Tibial artery (tissue), 4 donors: Measurements from ENCODE around the gene COL7A1.

ENCODE experiments used
- DNase-seq, 2 donors: peaks; one replicate each; pipeline ENCODE4 v3.0.0-alpha.2; 2019
- H3K27ac ChIP-seq, 2 donors: fragments of 200-600 bp; sonication (generic) in 1 of 2; 1 replicate in 1 of 2; 2 replicates in 1 of 2; pipeline ENCODE4 v1.5.1; 2018 to 2019; ENCODE audit warnings: mild to moderate bottlenecking in 1 of 2
- H3K27me3 ChIP-seq, 2 donors: fragments of 200-600 bp; sonication (generic) in 1 of 2; one replicate each; pipeline versions ENCODE4 v1.5.1 to v1.6.0; 2016 to 2019
- H3K36me3 ChIP-seq, 3 donors: fragments of 200-600 bp; sonication (generic) in 2 of 3; one replicate each; pipeline ENCODE4 v1.5.1; 2016 to 2019; ENCODE audit warnings: mild to moderate bottlenecking in 2 of 3
- H3K4me1 ChIP-seq, 4 donors: fragments of 200-600 bp; sonication (generic) in 2 of 4; 1 replicate in 3 of 4; 2 replicates in 1 of 4; pipeline ENCODE4 v1.5.1; 2016 to 2019
- H3K4me3 ChIP-seq, 2 donors: fragments of 200-600 bp; sonication (generic) in 1 of 2; 1 replicate in 1 of 2; 2 replicates in 1 of 2; pipeline ENCODE4 v1.5.1; 2018 to 2019; ENCODE audit warnings: mild to moderate bottlenecking in 2 of 2
- H3K9me3 ChIP-seq, 3 donors: fragments of 200-600 bp; sonication (generic) in 1 of 3; one replicate each; pipeline ENCODE4 v1.5.1; 2016 to 2019
- CTCF ChIP-seq, 2 experiments: fragments of 200-600 bp in 1 of 2; fragments of 450-650 bp in 1 of 2; IDR thresholded peaks; one replicate each; pipeline ENCODE4 v1.5.1; 2017 to 2019; ENCODE audit warnings: antibody characterized with exemption in 2 of 2, mild to moderate bottlenecking in 1 of 2, moderate library complexity in 1 of 2
- intact Hi-C: fragments of 100-400 bp; cut with DNase I; formaldehyde crosslinking; loops from one replicate; pipeline ENCODE4 v1.15.0; 2023; ENCODE audit warnings: low total_unique reads

COL7A1 gene

GRCh38 chr3:48617559-48617958 lies 22.4 kb upstream of the COL7A1 start:
- TF ChIP-seq CTCF (IDR thresholded peaks at IDR 0.05) = no peak
- no peak overlapping the region for H3K4me3 ChIP-seq
- H3K36me3 ChIP-seq = peaks cover 5 to 10% (median 6%) of the 10 kb centered on the region in 3 donors
- DNase-seq = no peak
- peak overlapping the region; percentile 86 to 93 for H3K27ac ChIP-seq
- H3K4me1 ChIP-seq = peaks cover 0 to 47% (median 30%) of the 10 kb centered on the region in 4 donors
- H3K27me3 ChIP-seq = no peaks in the 10 kb centered on the region
- intact Hi-C loops = no loop called here
- H3K9me3 ChIP-seq = peaks cover 0 to 18% (median 13%) of the 10 kb centered on the region in 3 donors

GRCh38 chr3:48614044-48614443 lies 18.9 kb upstream of the COL7A1 start:
- Histone ChIP-seq H3K27ac (no peak overlapping the region), H3K9me3 (peaks cover 0 to 18% (median 13%) of the 10 kb centered on the region in 3 donors), H3K4me1 (peaks cover 0 to 28% (median 10%) of the 10 kb centered on the region in 4 donors), H3K27me3 (no peaks in the 10 kb centered on the region), H3K4me3 (no peak overlapping the region), H3K36me3 (peaks cover 0 to 6% (median 0%) of the 10 kb centered on the region in 3 donors)
- no peak for TF ChIP-seq CTCF (IDR thresholded peaks at IDR 0.05)
- DNase-seq = no peak
- intact Hi-C loops = no loop called here

GRCh38 chr3:48612309-48612708 lies 17.2 kb upstream of the COL7A1 start:
- no peak overlapping the region for H3K27ac ChIP-seq
- peaks cover 0 to 30% (median 15%) of the 10 kb centered on the region in 4 donors for H3K4me1 ChIP-seq
- no peak overlapping the region for H3K4me3 ChIP-seq
- peaks cover 0 to 10% (median 6%) of the 10 kb centered on the region in 3 donors for H3K9me3 ChIP-seq
- intact Hi-C loops = no loop called here
- peaks cover 0 to 4% (median 0%) of the 10 kb centered on the region in 3 donors for H3K36me3 ChIP-seq
- DNase-seq = no peak
- TF ChIP-seq CTCF (IDR thresholded peaks at IDR 0.05) = no peak
- no peaks in the 10 kb centered on the region for H3K27me3 ChIP-seq

- Histone ChIP-seq H3K27ac (peak within 1 kb of the TSS; percentile 87 to 88), H3K4me3 (peak within 1 kb of the TSS; percentile 81 to 84), H3K4me1 (peaks cover 0 to 27% (median 15%) of the 10 kb centered on the region in 4 donors), H3K36me3 (peaks cover 16 to 21% (median 17%) of the 10 kb centered on the region in 3 donors), H3K9me3 (no peaks in the 10 kb centered on the region), H3K27me3 (no peaks in the 10 kb centered on the region)
- peak; percentile 80 to 96 for TF ChIP-seq CTCF (IDR thresholded peaks at IDR 0.05)
- peak; percentile 89 to 94 for DNase-seq
- intact Hi-C loops = no loop called here
Observed at GRCh38 chr3:48609088-48610005, 14.2 kb upstream of the COL7A1 start, which contains the start of gene UQCRC1. Gene UQCRC1 (minus strand): TSS chr3:48609646. CDS start chr3:48609620, 26 bp downstream.

- Histone ChIP-seq H3K4me3 (no peak overlapping the region), H3K36me3 (peaks cover 35 to 40% (median 35%) of the 10 kb centered on the region in 3 donors), H3K27ac (no peak overlapping the region), H3K4me1 (peaks cover 0 to 23% (median 15%) of the 10 kb centered on the region in 4 donors), H3K9me3 (no peaks in the 10 kb centered on the region), H3K27me3 (no peaks in the 10 kb centered on the region)
- DNase-seq = no peak
- no peak for TF ChIP-seq CTCF (IDR thresholded peaks at IDR 0.05)
- intact Hi-C loops = no loop called here
Observed at GRCh38 chr3:48607519-48607918, 12.4 kb upstream of the COL7A1 start.
